Cardiac muscle cell (in vitro differentiated cells and primary cell): ENCODE measurements around the gene CLDN18. TPM values are rescaled to one million over a fixed set of nuclear protein-coding genes. Genes with fewer than 3 reads are reported as not detected.

Source experiments
- DNase-seq, 2 donors: peaks; one replicate each; pipeline versions ENCODE4 v3.0.0 to v3.0.0-alpha.2; 2010 to 2017; ENCODE audit warnings: low read depth in 1 of 2, low spot score in 1 of 2
- H3K27ac ChIP-seq: fragments of 200-600 bp; sonication (generic); 2 replicates; pipeline ENCODE4 v1.5.1; 2016
- H3K27me3 ChIP-seq: fragments of 200-600 bp; sonication (generic); 2 replicates; pipeline ENCODE4 v1.6.0; 2016; ENCODE audit warnings: control low read depth
- H3K36me3 ChIP-seq: fragments of 200-600 bp; sonication (generic); 2 replicates; pipeline ENCODE4 v1.5.1; 2016; ENCODE audit warnings: control low read depth
- H3K4me1 ChIP-seq: fragments of 200-600 bp; sonication (generic); 2 replicates; pipeline ENCODE4 v1.8.1; 2017; ENCODE audit warnings: low read depth, mild to moderate bottlenecking, mixed run types
- H3K4me3 ChIP-seq: fragments of 200-600 bp; sonication (generic); 2 replicates; pipeline ENCODE4 v1.5.1; 2016; ENCODE audit warnings: mild to moderate bottlenecking
- H3K9me3 ChIP-seq: fragments of 200-600 bp; sonication (generic); 2 replicates; pipeline ENCODE4 v1.5.1; 2017; ENCODE audit warnings: low read depth, mild to moderate bottlenecking, control low read depth
- CTCF ChIP-seq: IDR thresholded peaks from 2 replicates; pipeline ENCODE4 v1.5.1; 2012; ENCODE audit warnings: low read depth, mild to moderate bottlenecking, low read length
- polyA plus RNA-seq: library from polyadenylated mRNA; unstranded; fragments of >200 nt; fragmentation: Nextera tagmentation; extraction: Ambion mirVana; gene quantifications from 2 replicates; pipeline ENCODE4 v1.2.1, GENCODE V29; 2016
- total RNA-seq: library from RNA; depleted of rRNA; stranded (reverse); fragments of >200 nt; gene quantifications from 2 replicates; pipeline ENCODE4 v1.2.3, GENCODE V29; 2016

CLDN18 gene
- total and polyA plus RNA-seq, 2 experiments from 2014 or later: 0.26 TPM; not detected in 1

DNA sequence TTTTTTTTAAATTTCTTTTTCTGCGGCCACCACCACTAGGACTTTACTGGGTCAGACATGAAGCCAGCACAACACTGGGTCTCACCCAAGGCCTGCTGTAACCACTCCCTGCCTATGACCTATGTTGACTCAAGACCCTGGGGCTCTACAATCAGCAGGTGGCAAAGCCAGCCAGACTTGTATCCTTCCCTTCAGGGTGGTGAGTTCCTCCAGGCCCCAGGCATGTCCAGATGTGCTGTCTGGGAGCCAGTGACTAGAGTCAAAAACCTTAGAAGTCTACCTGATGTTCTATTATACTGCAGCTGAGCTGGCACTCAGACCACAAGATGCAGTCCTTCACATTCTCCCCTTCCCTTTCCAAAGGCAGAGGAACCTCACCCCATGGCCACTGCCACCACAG, 31.6 kb upstream of the CLDN18 start:
- H3K4me1 ChIP-seq: no peaks in the 10 kb centered on the region
- H3K9me3 ChIP-seq: no peaks in the 10 kb centered on the region
- H3K27me3 ChIP-seq: peaks cover 5% of the 10 kb centered on the region
- no peak overlapping the region for H3K4me3 ChIP-seq
- no peak for DNase-seq
- no peak overlapping the region for H3K27ac ChIP-seq
- no peaks in the 10 kb centered on the region for H3K36me3 ChIP-seq
- no peak for TF ChIP-seq CTCF

DNA sequence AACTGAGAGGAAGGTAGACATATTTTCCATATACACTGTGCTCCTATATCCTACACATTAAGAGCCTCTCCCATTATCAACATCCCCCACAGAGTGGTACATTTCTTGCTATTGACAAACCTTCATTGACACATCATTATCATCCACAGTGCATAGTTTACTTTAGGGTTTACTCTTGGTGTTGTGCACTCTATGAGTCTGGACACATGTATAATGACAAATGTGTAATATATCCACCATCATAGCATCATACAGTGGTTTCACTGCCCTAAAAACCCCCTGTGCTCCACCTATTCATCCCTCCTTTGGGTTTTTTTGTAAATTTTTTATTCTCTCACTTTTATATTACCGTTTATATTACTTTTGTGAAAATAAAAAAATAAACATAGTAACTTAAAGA, 22.2 kb upstream of the CLDN18 start:
- Histone ChIP-seq H3K27me3 (no peaks in the 10 kb centered on the region), H3K36me3 (no peaks in the 10 kb centered on the region), H3K9me3 (no peaks in the 10 kb centered on the region), H3K27ac (no peak overlapping the region), H3K4me1 (peaks cover 10% of the 10 kb centered on the region), H3K4me3 (no peak overlapping the region)
- no peak for TF ChIP-seq CTCF
- no peak for DNase-seq

- Histone ChIP-seq H3K27me3 (no peaks in the 10 kb centered on the region), H3K36me3 (no peaks in the 10 kb centered on the region), H3K4me1 (peaks cover 10% of the 10 kb centered on the region), H3K9me3 (no peaks in the 10 kb centered on the region), H3K27ac (no peak overlapping the region), H3K4me3 (no peak overlapping the region)
- no peak for TF ChIP-seq CTCF
- no peak for DNase-seq
Observed at GRCh38 chr3:137988152-137988551, 21.8 kb upstream of the CLDN18 start.

- H3K36me3 ChIP-seq: no peaks in the 10 kb centered on the region
- H3K9me3 ChIP-seq: no peaks in the 10 kb centered on the region
- H3K27ac ChIP-seq: no peak overlapping the region
- no peak for TF ChIP-seq CTCF
- peaks cover 10% of the 10 kb centered on the region for H3K4me1 ChIP-seq
- no peak overlapping the region for H3K4me3 ChIP-seq
- no peak for DNase-seq
- H3K27me3 ChIP-seq: no peaks in the 10 kb centered on the region
Observed at GRCh38 chr3:137988982-137989381, 21.0 kb upstream of the CLDN18 start.

DNA sequence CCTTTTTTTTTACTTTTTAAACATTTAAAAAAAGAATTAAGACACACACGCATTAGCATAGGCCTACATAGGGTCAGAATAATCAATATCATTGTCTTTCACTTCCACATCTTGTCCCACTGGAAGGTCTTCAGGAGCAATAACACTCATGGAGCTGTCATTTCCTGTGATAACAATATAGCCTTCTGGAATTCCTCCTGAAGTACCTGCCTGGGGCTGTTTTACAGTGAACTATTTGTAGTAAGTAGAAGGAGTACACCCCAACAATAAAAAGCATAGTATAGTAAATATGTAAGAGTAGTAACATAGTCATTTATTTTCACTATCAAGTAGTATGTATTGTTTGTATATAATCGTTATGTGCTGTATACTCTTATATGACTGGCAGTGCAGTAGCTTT, 19.5 kb upstream of the CLDN18 start:
- Histone ChIP-seq H3K27me3 (no peaks in the 10 kb centered on the region), H3K27ac (no peak overlapping the region), H3K4me1 (peaks cover 10% of the 10 kb centered on the region), H3K4me3 (no peak overlapping the region), H3K36me3 (no peaks in the 10 kb centered on the region), H3K9me3 (no peaks in the 10 kb centered on the region)
- no peak for DNase-seq
- no peak for TF ChIP-seq CTCF

DNA sequence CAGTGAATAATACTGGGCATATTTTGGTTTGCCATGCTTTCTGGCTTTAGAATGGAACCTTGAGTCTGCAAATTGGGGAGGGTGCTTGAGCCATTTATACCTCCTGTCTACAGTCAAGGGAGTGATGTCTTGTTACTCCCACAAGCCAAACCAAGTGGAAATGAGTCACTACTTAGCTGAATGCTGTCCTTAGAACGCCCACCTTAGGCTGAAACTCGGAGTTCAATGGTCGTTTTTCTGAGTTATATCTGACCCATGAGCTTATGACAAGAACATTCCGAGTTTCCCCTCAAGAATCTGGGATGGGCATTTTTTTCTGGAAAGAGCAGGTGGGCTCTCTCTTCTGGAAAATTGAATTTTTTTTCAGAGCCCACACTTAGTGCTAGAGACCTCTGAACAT, 17.4 kb upstream of the CLDN18 start:
- no peak for TF ChIP-seq CTCF

More for the DNA sequence above, 17.4 kb upstream of the CLDN18 start:
- H3K27ac ChIP-seq: no peak overlapping the region
- DNase-seq: peak in 1 of 2 donors; percentile 5
- H3K4me1 ChIP-seq: no peaks in the 10 kb centered on the region
- H3K27me3 ChIP-seq: no peaks in the 10 kb centered on the region
- H3K9me3 ChIP-seq: no peaks in the 10 kb centered on the region
- no peaks in the 10 kb centered on the region for H3K36me3 ChIP-seq
- H3K4me3 ChIP-seq: no peak overlapping the region
